Middle frontal gyrus (tissue), 1 donor: Measurements from ENCODE around the gene PTPN7.
A peak's percentile ranks its signal among the peaks of the same experiment; 100 is the strongest.
"Not testable (repeated sequence)": the region's sequence is repeated elsewhere in the genome, so short reads cannot be mapped to it uniquely, and the experiment has no call there.

ENCODE experiments used
- DNase-seq: peaks from one replicate; pipeline ENCODE4 v3.0.0-alpha.2; 2015; ENCODE audit warnings: low spot score; ENCODE audit errors: extremely low spot score

PTPN7 gene

GRCh38 chr1:202130816-202131522, 29.4 kb downstream of the PTPN7 start:
- peak; percentile 75 for DNase-seq

- peak; percentile 84 for DNase-seq
Observed at GRCh38 chr1:202130297-202130721, 30.1 kb downstream of the PTPN7 start.

DNA sequence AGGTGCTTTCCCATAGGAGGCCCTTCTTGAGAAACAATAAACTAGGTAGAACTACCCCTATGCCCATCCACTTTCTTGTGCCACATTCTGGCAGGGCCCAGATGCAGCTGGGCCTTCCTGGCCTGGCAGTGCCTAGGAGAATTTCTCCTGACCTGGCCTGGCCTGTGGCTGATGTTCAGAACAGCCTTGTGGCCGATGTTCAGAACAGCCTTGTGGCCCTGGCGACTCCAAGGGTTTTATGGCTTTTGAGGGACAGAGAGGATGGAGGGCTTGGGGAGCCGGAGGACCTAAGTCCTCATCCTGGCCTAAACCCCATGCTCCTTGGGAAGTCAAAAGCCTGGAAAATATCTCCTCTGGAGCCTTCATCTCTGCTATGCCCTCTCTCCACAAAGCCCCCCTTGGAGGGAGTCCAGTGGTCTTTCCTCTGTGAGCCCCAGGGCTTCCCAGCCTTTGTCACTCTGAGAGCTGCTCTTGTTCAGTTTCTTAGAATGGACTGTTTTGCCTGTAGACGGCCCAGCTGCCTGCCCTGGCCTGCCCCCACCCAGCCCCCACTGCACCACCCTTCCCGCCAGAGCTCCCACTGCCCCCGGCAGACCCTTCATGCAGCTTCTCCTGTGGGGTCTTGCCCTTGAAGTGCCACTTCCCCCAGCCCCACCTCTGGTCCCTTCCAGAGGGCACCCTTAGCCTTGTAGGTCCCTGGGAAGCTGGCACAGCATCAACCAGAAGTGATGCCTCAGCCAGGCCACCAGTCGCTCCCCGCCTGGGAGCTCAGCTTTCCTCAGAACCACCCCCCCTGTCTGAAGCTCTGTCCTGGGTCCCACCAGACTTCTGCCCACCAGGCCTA, 30.7 kb downstream of the PTPN7 start:
- no peak for DNase-seq

DNA sequence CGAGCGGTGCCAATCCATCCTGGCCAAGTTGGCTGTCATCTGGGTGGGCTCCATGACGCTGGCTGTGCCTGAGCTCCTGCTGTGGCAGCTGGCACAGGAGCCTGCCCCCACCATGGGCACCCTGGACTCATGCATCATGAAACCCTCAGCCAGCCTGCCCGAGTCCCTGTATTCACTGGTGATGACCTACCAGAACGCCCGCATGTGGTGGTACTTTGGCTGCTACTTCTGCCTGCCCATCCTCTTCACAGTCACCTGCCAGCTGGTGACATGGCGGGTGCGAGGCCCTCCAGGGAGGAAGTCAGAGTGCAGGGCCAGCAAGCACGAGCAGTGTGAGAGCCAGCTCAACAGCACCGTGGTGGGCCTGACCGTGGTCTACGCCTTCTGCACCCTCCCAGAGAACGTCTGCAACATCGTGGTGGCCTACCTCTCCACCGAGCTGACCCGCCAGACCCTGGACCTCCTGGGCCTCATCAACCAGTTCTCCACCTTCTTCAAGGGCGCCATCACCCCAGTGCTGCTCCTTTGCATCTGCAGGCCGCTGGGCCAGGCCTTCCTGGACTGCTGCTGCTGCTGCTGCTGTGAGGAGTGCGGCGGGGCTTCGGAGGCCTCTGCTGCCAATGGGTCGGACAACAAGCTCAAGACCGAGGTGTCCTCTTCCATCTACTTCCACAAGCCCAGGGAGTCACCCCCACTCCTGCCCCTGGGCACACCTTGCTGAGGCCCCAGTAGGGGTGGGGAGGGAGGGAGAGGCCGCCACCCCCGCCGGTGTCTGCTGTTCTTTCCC, 32.4 kb downstream of the PTPN7 start:
- DNase-seq: no peak

- DNase-seq: no peak
Observed at GRCh38 chr1:202127061-202127460, 33.3 kb downstream of the PTPN7 start.

- DNase-seq: no peak
Observed at GRCh38 chr1:202126426-202126825, 34.0 kb downstream of the PTPN7 start.

DNA sequence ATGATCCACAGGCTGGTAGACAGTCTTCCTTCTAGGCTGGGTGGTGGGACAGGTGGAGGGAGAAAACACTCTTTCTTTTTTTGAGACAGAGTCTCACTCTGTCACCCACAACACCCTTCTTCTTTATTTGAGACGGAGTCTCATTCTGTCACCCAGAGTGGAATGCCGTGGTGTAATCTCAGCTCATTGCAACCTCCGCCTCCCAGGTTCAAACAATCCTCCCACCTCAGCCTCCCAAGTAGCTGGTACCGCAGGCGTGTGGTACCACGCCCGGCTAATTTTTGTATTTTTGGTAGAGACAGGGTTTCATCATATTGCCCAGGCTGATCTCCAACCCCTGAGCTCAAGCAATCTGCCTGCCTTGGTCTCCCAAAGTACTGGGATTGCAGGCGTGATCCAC, 34.8 kb downstream of the PTPN7 start:
- no peak for DNase-seq

- no peak for DNase-seq
Observed at GRCh38 chr1:202124142-202124541, 36.3 kb downstream of the PTPN7 start.

DNA sequence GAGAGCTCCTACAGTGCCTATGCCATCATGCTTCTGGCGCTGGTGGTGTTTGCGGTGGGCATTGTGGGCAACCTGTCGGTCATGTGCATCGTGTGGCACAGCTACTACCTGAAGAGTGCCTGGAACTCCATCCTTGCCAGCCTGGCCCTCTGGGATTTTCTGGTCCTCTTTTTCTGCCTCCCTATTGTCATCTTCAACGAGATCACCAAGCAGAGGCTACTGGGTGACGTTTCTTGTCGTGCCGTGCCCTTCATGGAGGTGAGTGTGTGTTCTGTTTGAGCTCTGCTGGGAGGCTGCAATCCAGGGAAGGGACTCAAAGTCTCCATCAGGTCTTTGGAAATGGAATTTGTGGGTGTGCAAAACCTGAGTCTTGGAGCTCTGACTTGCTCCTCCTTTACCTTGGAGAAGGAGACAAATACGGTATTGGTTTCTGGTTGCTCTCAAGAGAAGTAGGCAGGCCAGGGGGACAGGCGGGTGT, 37.0 kb downstream of the PTPN7 start:
- DNase-seq: no peak

- peak; percentile 70 for DNase-seq
Observed at GRCh38 chr1:202122639-202123335, 37.6 kb downstream of the PTPN7 start, which contains the start of gene GPR37L1. Gene GPR37L1 (plus strand): TSS chr1:202122917. CDS start chr1:202122964, 47 bp downstream.

GRCh38 chr1:202121006-202121405, 39.4 kb downstream of the PTPN7 start:
- no peak for DNase-seq

GRCh38 chr1:202117898-202118371, 42.5 kb downstream of the PTPN7 start:
- no peak for DNase-seq

DNA sequence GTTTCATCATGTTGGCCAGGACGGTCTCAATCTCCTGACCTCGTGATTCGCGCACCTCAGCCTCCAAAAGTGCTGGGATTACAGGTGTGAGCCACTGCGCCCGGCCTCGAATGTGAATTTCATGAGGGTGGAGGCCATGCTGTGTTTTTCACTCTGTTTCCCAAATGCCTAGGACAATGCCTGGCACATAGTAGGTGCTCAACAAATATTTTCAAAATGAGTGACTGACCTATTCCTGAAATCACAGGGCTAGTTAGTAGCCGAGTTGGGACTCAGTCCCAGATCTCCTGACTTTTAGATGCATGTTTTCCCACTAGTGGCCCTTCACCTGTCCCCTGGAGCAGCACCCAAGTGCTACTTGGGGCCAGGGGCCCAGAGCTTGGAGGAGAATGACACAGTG, 44.1 kb downstream of the PTPN7 start:
- no peak for DNase-seq

DNA sequence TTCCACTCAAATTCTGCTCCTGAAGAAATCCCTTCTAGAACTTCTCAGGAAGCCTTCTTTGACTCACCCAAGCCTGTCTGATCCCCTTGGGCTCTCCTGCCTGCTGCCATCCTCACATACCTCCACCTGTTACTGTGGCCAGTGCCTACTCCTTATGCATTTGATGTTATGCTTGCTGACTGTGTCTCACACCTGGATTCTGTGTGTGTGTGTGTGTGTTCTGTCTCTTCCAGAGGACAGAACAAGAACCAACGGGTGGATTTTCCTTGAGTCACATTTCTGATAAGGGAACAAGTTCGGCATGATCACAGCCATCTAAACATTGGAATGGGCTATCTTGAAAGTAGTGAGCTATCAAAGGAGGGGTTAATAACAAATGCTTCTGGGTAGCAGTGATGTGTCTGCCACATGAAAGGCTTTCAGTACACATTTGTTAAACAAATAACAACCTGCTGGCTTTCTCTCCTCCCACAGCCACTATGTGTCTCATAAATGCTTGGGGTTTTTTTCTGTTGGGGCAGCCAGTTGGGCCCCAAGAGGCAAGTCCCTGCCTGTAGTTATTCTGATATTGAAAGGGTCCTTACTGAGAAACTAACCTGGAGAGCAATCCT, 46.6 kb downstream of the PTPN7 start:
- no peak for DNase-seq

GRCh38 chr1:202112859-202113689, 47.3 kb downstream of the PTPN7 start:
- no peak for DNase-seq

DNA sequence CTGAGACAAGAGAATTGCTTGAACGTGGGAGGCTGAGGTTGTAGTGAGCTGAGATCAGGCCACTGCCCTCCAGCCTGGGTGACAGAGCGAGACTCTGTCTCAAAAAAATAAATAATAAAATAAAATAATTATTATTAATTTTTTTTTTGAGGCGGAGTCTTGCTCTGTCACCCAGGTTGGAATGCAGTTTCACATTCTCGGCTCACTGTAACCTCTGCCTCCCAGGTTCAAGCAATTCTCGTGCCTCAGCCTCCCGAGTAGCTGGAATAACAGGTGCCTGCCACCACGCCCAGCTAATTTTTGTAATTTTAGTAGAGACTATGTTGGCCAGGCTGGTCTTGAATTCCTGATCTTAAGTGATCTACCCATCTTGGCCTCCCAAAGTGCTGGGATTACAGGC, 48.8 kb downstream of the PTPN7 start:
- DNase-seq: not testable (repeated sequence)

- no peak for DNase-seq
Observed at GRCh38 chr1:202110977-202111376, 49.4 kb downstream of the PTPN7 start.

- no peak for DNase-seq
Observed at GRCh38 chr1:202107801-202108731, 52.3 kb downstream of the PTPN7 start.
